Measurements from ENCODE around the gene GABRA1. TPM values are rescaled to one million over a fixed set of nuclear protein-coding genes. Genes with fewer than 3 reads are reported as not detected.

The GABRA1 gene
- total RNA-seq: not detected in 2 replicates

DNA sequence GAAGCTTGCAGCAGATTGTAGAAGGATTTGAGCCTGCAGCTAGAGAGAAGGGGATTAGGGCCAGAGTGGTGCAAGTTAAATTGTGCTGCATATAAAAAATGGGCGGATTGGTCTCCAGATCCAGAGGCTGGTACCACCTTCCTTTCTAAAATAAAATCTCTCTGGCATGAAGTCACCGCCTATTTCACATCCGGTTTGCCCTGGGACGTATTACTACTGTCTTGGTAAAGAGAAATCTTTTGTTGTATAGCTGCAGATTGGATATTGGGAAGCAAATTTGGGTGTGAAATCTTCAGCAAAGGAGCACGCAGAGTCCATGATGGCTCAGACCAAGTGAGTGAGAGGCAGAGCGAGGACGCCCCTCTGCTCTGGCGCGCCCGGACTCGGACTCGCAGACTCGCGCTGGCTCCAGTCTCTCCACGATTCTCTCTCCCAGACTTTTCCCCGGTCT is at the start of gene GABRA1:
Gene GABRA1 (plus strand): TSS at position 180 of the 451 bp plus-strand sequence. CDS start 2,691 bp downstream, outside the sequence.

Other genes starting within 250 kb of the GABRA1 start
- gene GABRA6, start 162.4 kb upstream of the GABRA1 start, total RNA-seq: not detected in 2 replicates
- gene GABRG2, start 219.7 kb downstream of the GABRA1 start, total RNA-seq: not detected in 2 replicates

All from smooth muscle cell of bladder (primary cell).